Measurements from ENCODE around the gene HECTD2. TPM values are rescaled to one million over a fixed set of nuclear protein-coding genes. Genes with fewer than 3 reads are reported as not detected.

HECTD2 gene
- total RNA-seq, 2 experiments from 2014 or later, result 1.9 to 2.2 TPM

DNA sequence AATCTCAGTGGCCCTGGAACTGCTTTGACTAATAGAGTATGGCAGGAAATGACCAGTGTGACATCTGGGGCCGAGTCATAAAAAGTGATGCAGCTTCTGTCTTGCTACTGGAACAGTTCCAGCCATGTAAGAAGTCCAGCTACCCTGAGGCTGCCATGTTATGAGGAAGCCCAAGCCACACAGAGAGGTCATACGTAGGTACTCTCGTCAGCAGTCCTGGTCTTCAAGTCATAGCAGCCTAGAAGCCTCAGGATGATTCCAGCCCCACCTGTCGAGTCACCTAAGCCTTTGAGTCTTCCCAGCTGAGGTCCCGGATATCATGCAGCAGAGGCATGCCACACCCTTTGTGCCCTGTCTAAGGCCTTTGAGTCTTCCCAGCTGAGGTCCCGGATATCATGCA, 130.6 kb downstream of the HECTD2 start:
- POLR2A ChIA-PET, result no interaction called here
- Mint-ChIP-seq H3K4me3 (no peak overlapping the region), H3K36me3 (no peaks in the 10 kb centered on the region), H3K27me3 (peaks cover 4% of the 10 kb centered on the region), H3K9me3 (no peaks in the 10 kb centered on the region), H3K4me1 (no peaks in the 10 kb centered on the region), H3K27ac (no peak overlapping the region)
- ATAC-seq (ENCODE audit: low read depth) (no peak), DNase-seq (no peak)

GRCh38 chr10:91541481-91541880, 131.3 kb downstream of the HECTD2 start:
- no peaks in the 10 kb centered on the region for H3K36me3 Mint-ChIP-seq
- H3K27ac Mint-ChIP-seq, result no peak overlapping the region
- H3K4me1 Mint-ChIP-seq, result no peaks in the 10 kb centered on the region
- peaks cover 6% of the 10 kb centered on the region for H3K27me3 Mint-ChIP-seq
- H3K9me3 Mint-ChIP-seq, result no peaks in the 10 kb centered on the region
- no peak overlapping the region for H3K4me3 Mint-ChIP-seq
- POLR2A ChIA-PET, result no interaction called here
- DNase-seq, result no peak
- ATAC-seq (ENCODE audit: low read depth), result no peak

DNA sequence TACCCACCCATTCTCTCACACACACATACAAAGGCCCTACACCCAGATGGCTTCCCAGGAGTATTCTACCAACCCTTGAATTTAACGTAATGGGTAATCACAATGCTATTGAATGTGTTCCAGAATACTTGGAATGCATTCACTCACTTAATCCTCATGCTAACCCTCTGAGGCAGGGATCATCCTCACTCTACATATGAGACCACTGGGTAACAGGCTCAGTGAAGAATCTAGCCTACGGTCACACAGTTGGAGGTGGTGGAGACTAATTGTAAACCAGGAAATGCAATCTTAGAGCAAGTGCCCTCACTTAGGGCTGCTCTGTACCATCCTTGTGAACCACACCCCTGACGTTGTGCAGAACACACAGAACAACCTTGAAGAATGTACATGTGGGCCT, 135.2 kb downstream of the HECTD2 start:
- Mint-ChIP-seq H3K4me1 (no peaks in the 10 kb centered on the region), H3K27me3 (peaks cover 11% of the 10 kb centered on the region), H3K4me3 (no peak overlapping the region), H3K9me3 (no peaks in the 10 kb centered on the region), H3K27ac (no peak overlapping the region), H3K36me3 (no peaks in the 10 kb centered on the region)
- POLR2A ChIA-PET, result no interaction called here
- no peak for ATAC-seq (ENCODE audit: low read depth)
- no peak for DNase-seq

GRCh38 chr10:91545838-91546237, 135.7 kb downstream of the HECTD2 start:
- no peaks in the 10 kb centered on the region for H3K4me1 Mint-ChIP-seq
- H3K9me3 Mint-ChIP-seq, result no peaks in the 10 kb centered on the region
- peaks cover 11% of the 10 kb centered on the region for H3K27me3 Mint-ChIP-seq
- H3K4me3 Mint-ChIP-seq, result no peak overlapping the region
- DNase-seq (no peak), ATAC-seq (ENCODE audit: low read depth) (no peak)
- H3K36me3 Mint-ChIP-seq, result no peaks in the 10 kb centered on the region
- H3K27ac Mint-ChIP-seq, result no peak overlapping the region
- POLR2A ChIA-PET, result no interaction called here

- no peaks in the 10 kb centered on the region for H3K9me3 Mint-ChIP-seq
- no peaks in the 10 kb centered on the region for H3K36me3 Mint-ChIP-seq
- ATAC-seq (ENCODE audit: low read depth), result no peak
- H3K4me3 Mint-ChIP-seq, result no peak overlapping the region
- peaks cover 13% of the 10 kb centered on the region for H3K27me3 Mint-ChIP-seq
- no peak overlapping the region for H3K27ac Mint-ChIP-seq
- no peak for DNase-seq
- no peaks in the 10 kb centered on the region for H3K4me1 Mint-ChIP-seq
- POLR2A ChIA-PET, result no interaction called here
Measured at GRCh38 chr10:91549262-91549661, 139.1 kb downstream of the HECTD2 start.

DNA sequence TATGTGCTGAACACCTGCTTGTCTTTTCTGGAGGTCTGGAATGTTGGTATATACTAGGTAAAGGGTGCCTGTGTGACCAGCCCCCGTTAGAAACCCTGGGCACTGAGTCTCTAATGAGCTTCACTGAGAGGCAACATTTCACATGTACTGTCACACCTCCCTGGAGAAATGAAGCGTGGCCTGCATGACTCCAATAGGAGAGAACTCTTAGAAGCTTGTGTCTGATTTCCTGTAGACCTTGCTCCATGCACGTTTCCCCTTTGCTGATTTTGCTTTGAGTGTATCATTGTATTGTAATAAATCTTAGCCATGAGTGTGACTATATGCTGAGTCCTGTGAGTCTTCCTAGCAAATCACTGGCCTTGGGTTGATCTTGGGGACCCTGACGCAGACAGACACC, 139.9 kb downstream of the HECTD2 start:
- DNase-seq (no peak), ATAC-seq (ENCODE audit: low read depth) (no peak)
- no peak overlapping the region for H3K27ac Mint-ChIP-seq
- H3K4me3 Mint-ChIP-seq, result no peak overlapping the region
- POLR2A ChIA-PET, result no interaction called here
- H3K4me1 Mint-ChIP-seq, result no peaks in the 10 kb centered on the region
- H3K9me3 Mint-ChIP-seq, result no peaks in the 10 kb centered on the region
- H3K36me3 Mint-ChIP-seq, result no peaks in the 10 kb centered on the region
- peaks cover 11% of the 10 kb centered on the region for H3K27me3 Mint-ChIP-seq

DNA sequence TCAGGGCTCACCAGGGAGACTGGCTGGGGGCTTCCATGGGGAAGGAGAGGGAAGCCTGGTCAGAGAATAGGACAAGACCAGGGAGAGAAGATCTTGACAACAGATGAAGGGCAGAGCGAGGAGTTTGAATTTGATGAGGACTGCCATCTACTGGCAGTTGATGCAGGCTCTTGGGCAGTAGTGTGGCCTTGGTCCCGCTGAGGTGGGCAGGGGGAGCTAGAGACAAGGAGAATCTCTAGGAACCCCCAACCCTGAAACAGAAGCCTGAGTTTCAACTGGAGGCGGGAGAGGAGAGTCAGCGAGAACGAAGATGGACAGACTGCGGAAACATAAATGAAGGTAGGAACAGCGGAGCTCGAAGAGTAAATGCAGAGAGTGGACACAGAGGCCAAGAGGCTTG, 141.7 kb downstream of the HECTD2 start:
- H3K4me3 Mint-ChIP-seq, result no peak overlapping the region
- ATAC-seq (ENCODE audit: low read depth) (no peak), DNase-seq (no peak)
- H3K27ac Mint-ChIP-seq, result no peak overlapping the region
- peaks cover 9% of the 10 kb centered on the region for H3K27me3 Mint-ChIP-seq
- no peaks in the 10 kb centered on the region for H3K9me3 Mint-ChIP-seq
- H3K4me1 Mint-ChIP-seq, result no peaks in the 10 kb centered on the region
- POLR2A ChIA-PET, result no interaction called here
- H3K36me3 Mint-ChIP-seq, result no peaks in the 10 kb centered on the region

DNA sequence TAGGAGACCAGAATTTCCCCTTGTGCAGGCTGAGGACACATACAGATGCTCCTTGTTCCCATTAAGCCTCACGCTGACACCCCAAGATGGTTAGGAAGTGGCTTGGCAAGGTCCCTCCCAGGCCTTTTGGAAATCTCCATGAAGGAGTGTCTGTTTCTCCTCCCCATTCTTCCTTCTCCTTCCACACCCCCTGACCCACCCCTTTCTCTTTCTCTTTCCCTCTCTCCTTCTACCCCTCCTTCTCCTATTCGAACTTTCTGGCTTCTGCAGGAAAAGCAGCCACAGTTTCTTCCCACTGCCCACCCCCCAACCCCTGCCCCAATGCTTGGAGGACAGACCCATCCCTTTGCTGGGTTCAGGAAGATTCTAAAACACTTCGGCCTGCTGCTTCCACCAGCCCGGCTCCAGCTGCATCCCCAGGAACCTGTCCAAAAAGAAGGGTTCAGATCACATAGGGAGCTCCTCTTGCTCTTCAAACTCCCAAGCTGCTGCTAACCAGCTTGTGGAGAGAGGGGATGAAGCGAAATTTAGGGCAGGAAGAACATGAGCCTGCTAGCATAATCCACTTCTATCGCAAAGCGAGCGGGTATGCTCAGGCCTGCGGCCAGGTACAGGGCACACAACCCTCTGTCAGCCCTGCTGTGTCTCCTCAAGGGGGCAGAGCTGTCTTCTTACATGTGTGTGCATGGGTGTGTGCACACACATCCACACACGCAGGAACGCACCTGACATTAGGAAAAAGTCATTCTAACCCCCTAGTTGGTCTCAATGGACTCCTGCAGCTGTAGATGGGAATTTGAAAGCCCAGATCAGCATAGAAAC, 142.3 kb downstream of the HECTD2 start:
- no peak for ATAC-seq (ENCODE audit: low read depth)
- Mint-ChIP-seq H3K27ac (no peak overlapping the region), H3K4me3 (no peak overlapping the region), H3K9me3 (no peaks in the 10 kb centered on the region), H3K27me3 (peaks cover 8% of the 10 kb centered on the region), H3K36me3 (no peaks in the 10 kb centered on the region), H3K4me1 (no peaks in the 10 kb centered on the region)
- no peak for DNase-seq
- POLR2A ChIA-PET, result no interaction called here

- H3K27ac Mint-ChIP-seq, result no peak overlapping the region
- H3K27me3 Mint-ChIP-seq, result peaks cover 8% of the 10 kb centered on the region
- no peak overlapping the region for H3K4me3 Mint-ChIP-seq
- ATAC-seq (ENCODE audit: low read depth) (no peak), DNase-seq (no peak)
- H3K4me1 Mint-ChIP-seq, result peaks cover 1% of the 10 kb centered on the region
- POLR2A ChIA-PET, result no interaction called here
- no peaks in the 10 kb centered on the region for H3K36me3 Mint-ChIP-seq
- H3K9me3 Mint-ChIP-seq, result no peaks in the 10 kb centered on the region
Measured at GRCh38 chr10:91555455-91555854, 145.3 kb downstream of the HECTD2 start.

GRCh38 chr10:91556691-91557566, 146.8 kb downstream of the HECTD2 start:
- Mint-ChIP-seq H3K4me3 (no peak overlapping the region), H3K4me1 (peaks cover 1% of the 10 kb centered on the region), H3K27ac (no peak overlapping the region), H3K9me3 (peaks cover 1% of the 10 kb centered on the region), H3K36me3 (no peaks in the 10 kb centered on the region), H3K27me3 (peaks cover 4% of the 10 kb centered on the region)
- DNase-seq (no peak), ATAC-seq (ENCODE audit: low read depth) (no peak)
- POLR2A ChIA-PET, result no interaction called here

GRCh38 chr10:91557651-91558111, 147.5 kb downstream of the HECTD2 start:
- ATAC-seq (ENCODE audit: low read depth), result no peak
- no peak for DNase-seq
- Mint-ChIP-seq H3K4me1 (peaks cover 1% of the 10 kb centered on the region), H3K27ac (no peak overlapping the region), H3K36me3 (no peaks in the 10 kb centered on the region), H3K4me3 (no peak overlapping the region), H3K27me3 (peaks cover 4% of the 10 kb centered on the region), H3K9me3 (peaks cover 1% of the 10 kb centered on the region)
- POLR2A ChIA-PET, result no interaction called here

DNA sequence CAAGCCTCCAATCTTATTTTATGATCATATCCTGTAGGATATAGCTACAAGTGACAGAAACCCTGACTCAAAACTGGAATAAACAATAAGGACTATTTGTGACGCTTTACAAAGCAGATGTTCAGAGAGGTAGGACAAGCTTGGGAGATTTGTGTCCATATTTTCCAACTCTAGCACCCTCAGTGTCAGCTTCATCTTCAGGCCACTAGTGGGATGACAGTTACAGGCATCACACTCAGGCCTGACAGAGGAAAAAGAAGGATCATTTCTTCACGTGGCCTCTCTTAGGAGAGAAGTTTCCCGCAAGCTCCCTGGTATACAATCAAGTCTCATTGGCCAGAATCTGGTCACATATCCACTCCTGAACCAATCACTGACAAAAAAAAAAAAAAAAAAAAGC, 148.3 kb downstream of the HECTD2 start:
- Mint-ChIP-seq H3K9me3 (peaks cover 1% of the 10 kb centered on the region), H3K27ac (no peak overlapping the region)

DNA sequence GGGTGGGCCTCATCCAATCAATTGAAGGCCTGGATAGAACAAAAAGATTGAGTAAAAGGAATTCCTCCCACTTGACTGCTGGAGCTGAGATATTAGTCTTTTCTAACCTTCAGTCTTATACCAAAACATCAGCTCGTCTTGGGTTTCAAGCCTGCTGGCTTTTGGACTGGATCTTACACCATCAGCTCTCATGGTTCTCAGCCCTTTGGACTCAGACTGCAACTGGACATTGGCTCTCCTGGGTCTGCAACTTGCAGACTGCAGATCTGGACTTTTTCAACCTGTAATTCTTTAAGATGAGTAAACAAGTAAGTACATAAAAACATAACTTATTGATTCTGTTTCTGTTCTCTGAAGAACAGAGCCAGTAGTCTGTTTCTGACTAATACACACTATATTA, 149.0 kb downstream of the HECTD2 start:
- H3K4me1 Mint-ChIP-seq, result peaks cover 1% of the 10 kb centered on the region
- peaks cover 1% of the 10 kb centered on the region for H3K9me3 Mint-ChIP-seq
- no peak for DNase-seq
- H3K27ac Mint-ChIP-seq, result no peak overlapping the region
- no peak for ATAC-seq (ENCODE audit: low read depth)
- no peaks in the 10 kb centered on the region for H3K36me3 Mint-ChIP-seq
- no peak overlapping the region for H3K4me3 Mint-ChIP-seq
- peaks cover 11% of the 10 kb centered on the region for H3K27me3 Mint-ChIP-seq
- POLR2A ChIA-PET, result no interaction called here

More for the DNA sequence above, 148.3 kb downstream of the HECTD2 start:
- Mint-ChIP-seq H3K27me3 (peaks cover 11% of the 10 kb centered on the region), H3K4me1 (peaks cover 1% of the 10 kb centered on the region), H3K4me3 (no peak overlapping the region), H3K36me3 (no peaks in the 10 kb centered on the region)
- ATAC-seq (ENCODE audit: low read depth) (no peak), DNase-seq (no peak)
- POLR2A ChIA-PET, result no interaction called here

DNA sequence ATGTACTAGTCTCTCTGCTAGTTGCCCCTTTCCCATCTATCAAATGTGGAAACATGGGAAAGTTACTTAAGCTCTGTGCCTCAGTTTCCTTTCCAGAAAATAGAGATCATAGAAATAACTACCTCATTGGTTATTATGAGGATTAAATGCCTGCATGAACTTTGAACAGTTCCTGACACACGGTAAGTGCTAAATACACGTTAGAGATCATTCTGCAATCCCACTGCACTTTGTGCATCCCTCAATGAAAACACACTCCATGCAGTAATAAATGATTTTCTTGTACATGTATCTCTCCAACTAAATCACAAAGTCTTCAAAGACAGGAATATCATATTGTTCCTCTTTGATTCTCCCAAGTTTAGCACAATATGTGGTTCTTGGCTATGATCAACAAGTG, 149.6 kb downstream of the HECTD2 start:
- peaks cover 1% of the 10 kb centered on the region for H3K4me1 Mint-ChIP-seq
- POLR2A ChIA-PET, result no interaction called here
- ATAC-seq (ENCODE audit: low read depth) (no peak), DNase-seq (no peak)
- peaks cover 11% of the 10 kb centered on the region for H3K27me3 Mint-ChIP-seq
- no peak overlapping the region for H3K4me3 Mint-ChIP-seq
- no peak overlapping the region for H3K27ac Mint-ChIP-seq
- H3K9me3 Mint-ChIP-seq, result peaks cover 1% of the 10 kb centered on the region
- no peaks in the 10 kb centered on the region for H3K36me3 Mint-ChIP-seq
